Dermis blood vessel endothelial cell (primary cell): ENCODE measurements around the gene POP4. TPM values are rescaled to one million over a fixed set of nuclear protein-coding genes. Genes with fewer than 3 reads are reported as not detected.
"Not testable (repeated sequence)": the region's sequence is repeated elsewhere in the genome, so short reads cannot be mapped to it uniquely, and the experiment has no call there.

Source experiments
- DNase-seq: peaks from one replicate; pipeline ENCODE4 v3.0.0; 2010
- total RNA-seq: library from RNA; depleted of rRNA; stranded (reverse); fragments of >200 nt; gene quantifications from 2 replicates; pipeline ENCODE4 v1.2.3, GENCODE V29; 2014

The POP4 gene
- 60.1 and 98.7 TPM in 2 replicates for total RNA-seq

- peak; percentile 97 for DNase-seq
Measured at GRCh38 chr19:29605653-29606419, at the start of gene POP4. TSS of gene POP4 (plus strand) at chr19:29606283. CDS start at chr19:29606319, 36 bp downstream.

GRCh38 chr19:29559110-29559509 is 47.0 kb upstream of the POP4 start:
- not testable (repeated sequence) for DNase-seq

GRCh38 chr19:29559743-29560142 is 46.3 kb upstream of the POP4 start:
- DNase-seq, result no peak

GRCh38 chr19:29560313-29561075 is 45.6 kb upstream of the POP4 start:
- DNase-seq, result no peak

- no peak for DNase-seq
Measured at GRCh38 chr19:29561601-29562000, 44.5 kb upstream of the POP4 start.

GRCh38 chr19:29562299-29563297 is 43.5 kb upstream of the POP4 start:
- DNase-seq, result no peak

- no peak for DNase-seq
Measured at GRCh38 chr19:29563486-29564101, 42.5 kb upstream of the POP4 start.

- no peak for DNase-seq
Measured at GRCh38 chr19:29564574-29565005, 41.5 kb upstream of the POP4 start.

GRCh38 chr19:29565171-29565570 is 40.9 kb upstream of the POP4 start:
- no peak for DNase-seq

GRCh38 chr19:29566496-29567054 is 39.5 kb upstream of the POP4 start:
- DNase-seq, result no peak

- DNase-seq, result no peak
Measured at GRCh38 chr19:29567366-29567915, 38.6 kb upstream of the POP4 start.

- no peak for DNase-seq
Measured at GRCh38 chr19:29568036-29569025, 37.8 kb upstream of the POP4 start.

- DNase-seq, result no peak
Measured at GRCh38 chr19:29569038-29569911, 36.8 kb upstream of the POP4 start.

GRCh38 chr19:29571181-29571580 is 34.9 kb upstream of the POP4 start:
- no peak for DNase-seq

GRCh38 chr19:29573486-29573885 is 32.6 kb upstream of the POP4 start:
- DNase-seq, result no peak

GRCh38 chr19:29574510-29574909 is 31.6 kb upstream of the POP4 start:
- DNase-seq, result no peak

- no peak for DNase-seq
Measured at GRCh38 chr19:29576046-29576606, 30.0 kb upstream of the POP4 start.

GRCh38 chr19:29576761-29577648 is 29.1 kb upstream of the POP4 start:
- no peak for DNase-seq
